Ovary (tissue), 3 donors: ENCODE measurements around the gene PRLH.

Experiments
- EP300 ChIP-seq: sonication (generic); formaldehyde crosslinking; IDR thresholded peaks from one replicate; pipeline ENCODE4 v1.6.1; 2017; ENCODE audit warnings: antibody characterized with exemption
- TF ChIP-seq, protein P1 (sequence below), 3 donors: fragments of 450-650 bp in 2 of 3; fragments of 200-600 bp in 1 of 3; IDR thresholded peaks; one replicate each; pipeline versions ENCODE4 v1.5.1 to v1.8.0; 2016 to 2022; ENCODE audit warnings: antibody characterized with exemption in 3 of 3, mild to moderate bottlenecking in 1 of 3
- donor health status: DM: no; HTN: no; CAD: no.

DNA sequence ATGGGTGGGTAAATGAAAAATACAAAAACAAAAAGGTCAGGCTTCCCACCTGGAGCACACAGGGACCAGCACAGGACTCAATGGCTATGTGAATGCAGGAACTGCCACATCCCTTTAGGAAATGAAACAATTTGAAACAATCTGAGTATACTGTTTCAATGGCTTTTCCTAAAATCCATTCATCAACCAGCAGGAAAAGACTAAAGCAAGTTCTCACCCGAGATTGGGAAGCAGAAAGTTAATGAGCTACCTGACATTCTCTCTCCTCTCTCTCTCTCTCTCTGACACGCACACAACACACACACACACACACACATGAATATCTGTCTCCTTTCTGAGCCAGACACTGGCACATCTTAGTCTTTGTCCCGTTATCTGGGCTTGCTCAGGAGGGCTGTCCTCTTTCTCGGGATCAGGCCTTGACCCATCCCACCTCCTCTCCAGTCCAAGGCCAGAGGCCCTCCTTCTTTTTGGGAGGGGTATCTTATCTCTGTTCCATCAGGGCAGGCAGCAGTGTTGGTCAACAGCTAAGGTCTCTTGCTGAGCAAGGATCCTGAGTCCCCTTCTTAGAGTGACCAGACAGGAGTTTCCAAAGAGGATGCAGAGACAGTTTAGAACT lies 49.4 kb downstream of the PRLH start:
- TF ChIP-seq, protein P1, sequence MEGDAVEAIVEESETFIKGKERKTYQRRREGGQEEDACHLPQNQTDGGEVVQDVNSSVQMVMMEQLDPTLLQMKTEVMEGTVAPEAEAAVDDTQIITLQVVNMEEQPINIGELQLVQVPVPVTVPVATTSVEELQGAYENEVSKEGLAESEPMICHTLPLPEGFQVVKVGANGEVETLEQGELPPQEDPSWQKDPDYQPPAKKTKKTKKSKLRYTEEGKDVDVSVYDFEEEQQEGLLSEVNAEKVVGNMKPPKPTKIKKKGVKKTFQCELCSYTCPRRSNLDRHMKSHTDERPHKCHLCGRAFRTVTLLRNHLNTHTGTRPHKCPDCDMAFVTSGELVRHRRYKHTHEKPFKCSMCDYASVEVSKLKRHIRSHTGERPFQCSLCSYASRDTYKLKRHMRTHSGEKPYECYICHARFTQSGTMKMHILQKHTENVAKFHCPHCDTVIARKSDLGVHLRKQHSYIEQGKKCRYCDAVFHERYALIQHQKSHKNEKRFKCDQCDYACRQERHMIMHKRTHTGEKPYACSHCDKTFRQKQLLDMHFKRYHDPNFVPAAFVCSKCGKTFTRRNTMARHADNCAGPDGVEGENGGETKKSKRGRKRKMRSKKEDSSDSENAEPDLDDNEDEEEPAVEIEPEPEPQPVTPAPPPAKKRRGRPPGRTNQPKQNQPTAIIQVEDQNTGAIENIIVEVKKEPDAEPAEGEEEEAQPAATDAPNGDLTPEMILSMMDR (IDR thresholded peaks at IDR 0.05): no peak
- no peak for TF ChIP-seq EP300
